Stimulated activated CD8-positive, alpha-beta memory T cell treated with anti-CD3 and anti-CD28 coated beads, Interleukin-4, amount 100 ng/mL, for 48 hours (primary cell): ENCODE results near the gene FRMD4A.
"Not testable (repeated sequence)": the region's sequence is repeated elsewhere in the genome, so short reads cannot be mapped to it uniquely, and the experiment has no call there.

Experiments
- DNase-seq: peaks from one replicate; pipeline ENCODE4 v3.0.0-alpha.2; 2020

FRMD4A gene

DNA sequence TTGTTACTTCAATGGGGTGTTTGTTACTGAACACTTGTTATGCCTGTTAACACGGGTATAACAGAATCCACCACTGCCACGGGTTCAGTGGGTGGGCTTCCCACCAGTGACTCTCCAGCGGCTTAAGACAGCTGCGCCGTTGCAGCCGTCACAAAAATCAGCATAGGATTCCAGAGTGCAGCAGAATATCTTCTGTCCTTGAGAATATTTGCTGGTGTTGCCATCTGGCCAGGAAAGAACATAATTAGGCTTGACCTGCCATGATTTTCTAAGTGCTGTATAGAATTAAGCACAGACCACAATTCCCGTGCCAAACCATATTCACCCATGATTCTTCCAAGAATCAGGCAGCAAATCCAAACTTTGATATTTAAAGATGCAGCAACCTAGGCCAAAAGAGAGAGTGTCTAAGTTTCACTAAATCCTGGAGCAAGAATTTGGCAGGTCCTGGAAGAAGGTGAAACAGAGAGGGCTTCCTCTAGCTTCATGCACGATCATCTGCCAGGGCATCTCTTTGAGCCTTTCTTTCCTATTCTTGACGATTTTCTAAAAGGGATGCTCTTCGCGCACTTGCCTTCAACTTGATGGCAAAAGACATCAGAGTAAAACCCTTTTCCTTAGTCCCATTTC is 95.0 kb downstream of the FRMD4A start:
- no peak for DNase-seq

DNA sequence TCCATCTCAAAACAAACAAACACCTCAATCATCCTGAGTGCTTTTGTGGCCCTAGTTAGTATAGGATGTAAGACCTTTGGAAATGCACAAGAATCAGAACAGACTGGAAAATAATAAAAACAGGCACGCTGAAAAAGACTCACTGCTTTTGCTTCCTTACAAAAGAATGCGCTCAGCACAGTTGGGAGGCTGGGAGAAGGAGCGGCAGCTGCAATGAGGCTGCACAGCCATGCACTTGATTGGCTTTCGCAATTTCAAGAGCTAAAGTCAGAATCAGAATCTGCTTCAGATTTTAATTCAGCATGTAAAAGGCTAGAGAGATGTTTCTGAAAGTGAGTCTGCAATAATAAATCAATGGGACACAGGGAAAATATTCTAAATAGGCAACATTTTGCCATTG is 97.2 kb downstream of the FRMD4A start:
- no peak for DNase-seq

- DNase-seq = not testable (repeated sequence)
Measured at GRCh38 chr10:14228798-14229197, 101.9 kb downstream of the FRMD4A start.

DNA sequence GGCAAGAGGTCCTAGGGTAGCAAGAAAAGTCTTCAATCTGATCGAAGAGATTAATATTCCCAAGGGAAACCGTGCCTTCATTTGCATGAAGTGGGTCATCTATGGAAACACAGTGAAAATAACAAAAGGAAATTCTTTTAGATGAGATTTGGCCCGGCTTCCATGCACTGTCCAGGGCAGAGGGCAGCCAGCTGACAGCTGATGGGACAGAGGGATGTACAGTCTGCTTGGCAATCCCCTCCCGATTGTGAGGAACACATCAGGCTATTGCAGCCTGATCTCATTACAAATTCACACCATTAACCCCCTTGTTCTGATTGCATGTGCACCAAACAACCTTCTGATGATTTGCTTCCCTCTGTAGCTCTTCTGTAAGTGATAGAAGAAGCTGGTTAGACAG is 105.3 kb downstream of the FRMD4A start:
- no peak for DNase-seq

DNA sequence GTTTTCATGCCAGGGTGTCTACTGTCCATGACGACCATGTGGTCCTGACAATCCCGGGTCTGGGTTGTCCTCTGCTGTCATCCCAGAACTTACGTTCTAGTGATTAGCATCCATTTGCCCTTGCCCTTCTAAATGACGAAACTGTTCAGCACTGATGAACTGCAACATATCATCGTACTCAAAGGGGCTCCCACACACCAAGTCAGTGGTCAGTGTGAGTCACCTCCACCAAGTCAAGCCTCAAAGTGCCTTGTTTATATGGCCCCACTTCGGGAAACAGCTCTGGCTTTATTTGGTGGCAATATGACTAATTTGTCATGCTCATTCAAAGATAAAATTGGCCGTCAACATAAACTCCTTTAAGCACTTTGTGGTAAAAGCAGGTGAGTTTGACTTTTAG is 110.7 kb downstream of the FRMD4A start:
- no peak for DNase-seq

DNA sequence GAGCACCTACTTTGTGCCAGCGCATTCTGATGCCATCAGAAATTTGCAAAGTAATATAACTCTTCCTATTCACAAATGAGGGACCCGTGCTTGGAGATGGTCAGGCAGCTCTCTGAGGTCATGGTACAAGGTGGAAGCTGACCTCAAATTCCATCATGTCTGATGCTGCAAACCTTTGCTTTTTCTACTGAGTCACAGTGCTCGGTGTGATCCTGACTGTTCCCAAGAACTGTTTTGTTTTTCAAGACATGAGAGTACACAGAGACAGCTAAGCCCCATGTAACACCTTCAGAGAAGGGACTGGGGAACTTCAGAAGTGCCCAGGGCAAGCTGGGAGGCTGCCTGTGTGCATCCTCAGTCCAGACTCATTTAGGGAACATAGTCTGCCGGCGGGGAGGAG is 111.3 kb downstream of the FRMD4A start:
- DNase-seq = no peak

DNA sequence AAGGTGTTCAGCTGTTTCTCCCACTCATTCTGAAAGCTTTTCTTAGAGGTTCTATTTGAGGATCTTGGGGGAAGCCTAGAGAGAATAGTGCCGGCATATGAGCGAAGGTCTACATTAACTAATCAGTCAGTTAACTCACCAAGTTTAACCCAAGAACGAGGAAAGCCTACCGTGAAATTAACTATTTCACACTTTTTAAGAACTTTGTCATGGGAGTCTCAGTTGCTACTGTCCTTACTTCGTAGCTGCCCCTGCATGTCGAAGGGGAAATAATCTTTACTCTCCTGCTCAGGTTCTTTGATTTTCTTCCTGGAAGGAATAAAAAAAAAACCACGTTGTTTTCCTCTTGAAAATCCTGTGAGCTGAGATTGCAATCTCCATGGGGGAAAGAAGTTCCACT is 115.1 kb downstream of the FRMD4A start:
- DNase-seq = no peak

DNA sequence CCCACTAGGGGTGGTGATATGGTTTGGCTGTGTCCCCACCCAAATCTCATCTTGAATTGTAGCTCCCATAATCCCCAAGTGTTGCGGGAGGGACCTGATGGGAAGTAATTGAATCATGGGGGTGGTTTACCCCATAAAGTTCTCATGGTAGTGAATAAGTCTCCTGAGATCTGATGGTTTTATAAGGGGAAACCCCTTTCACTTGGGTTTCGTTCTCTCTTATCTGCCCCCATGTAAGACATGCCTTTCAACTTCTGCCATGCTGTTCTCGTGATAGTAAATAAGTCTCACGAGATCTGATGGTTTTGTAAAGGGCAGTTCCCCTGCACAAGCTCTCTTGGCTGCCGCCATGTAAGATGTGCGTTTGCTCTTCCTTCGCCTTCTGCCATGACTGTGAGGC is 117.0 kb downstream of the FRMD4A start:
- DNase-seq = not testable (repeated sequence)

GRCh38 chr10:14211610-14212009 is 119.1 kb downstream of the FRMD4A start:
- no peak for DNase-seq

- no peak for DNase-seq
Measured at GRCh38 chr10:14208231-14208630, 122.5 kb downstream of the FRMD4A start.

DNA sequence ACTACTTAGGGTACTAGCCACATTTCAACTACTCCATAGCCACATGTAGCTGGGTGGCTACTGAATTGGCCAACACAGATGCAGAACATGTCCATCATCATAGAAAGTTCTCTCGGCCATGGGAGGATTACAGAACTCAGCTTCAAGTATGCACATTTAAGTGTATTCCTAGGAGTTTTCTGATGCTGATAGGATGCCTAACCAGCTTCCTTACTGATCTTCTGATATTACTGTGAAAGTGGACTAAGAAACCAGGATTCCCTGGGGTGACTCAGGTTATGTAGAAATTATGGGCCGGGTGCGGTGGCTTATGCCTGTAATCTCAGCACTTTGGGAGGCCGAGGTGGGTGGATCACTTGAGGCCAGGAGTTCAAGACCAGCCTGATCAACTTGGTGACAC is 125.5 kb downstream of the FRMD4A start:
- DNase-seq = no peak

- DNase-seq = peak; percentile 55
Measured at GRCh38 chr10:14200698-14201544, 129.8 kb downstream of the FRMD4A start.

DNA sequence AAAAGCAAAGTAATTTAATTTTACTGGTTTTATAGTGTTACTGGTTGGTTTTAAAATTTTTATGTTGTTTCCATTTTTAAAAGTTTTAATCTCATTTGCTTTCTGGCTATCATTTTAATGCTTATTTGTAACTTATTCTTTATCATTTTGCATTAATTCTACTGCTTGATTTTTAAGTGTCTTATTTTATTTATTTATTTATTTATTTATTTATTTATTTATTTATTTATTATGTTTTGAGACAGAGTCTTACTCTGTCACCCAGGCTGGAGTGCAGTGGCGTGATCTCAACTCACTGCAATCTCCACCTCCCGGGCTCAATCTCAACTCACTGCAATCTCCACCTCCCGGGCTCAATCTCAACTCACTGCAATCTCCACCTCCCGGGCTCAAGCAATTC is 131.6 kb downstream of the FRMD4A start:
- not testable (repeated sequence) for DNase-seq

DNA sequence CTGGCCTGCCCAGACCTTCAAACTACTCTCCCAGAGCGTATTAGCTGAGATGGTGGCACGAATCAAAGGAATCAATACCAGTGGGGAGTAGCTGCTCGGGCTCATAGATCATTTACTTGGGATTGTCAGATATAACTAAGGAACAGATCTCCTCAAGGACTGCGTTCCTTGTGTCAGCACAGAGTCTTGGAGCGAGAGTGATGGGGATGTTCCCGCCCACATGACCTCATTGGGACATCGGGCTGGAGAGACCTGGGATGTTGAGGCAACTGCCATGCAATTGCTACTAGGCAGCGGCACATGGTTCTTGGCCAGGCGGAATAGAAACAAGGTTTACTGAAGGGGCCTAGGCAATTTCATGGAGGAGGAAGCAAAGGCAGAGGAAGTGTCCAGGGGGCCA is 132.6 kb downstream of the FRMD4A start:
- no peak for DNase-seq

- DNase-seq = no peak
Measured at GRCh38 chr10:14196113-14196512, 134.6 kb downstream of the FRMD4A start.

- no peak for DNase-seq
Measured at GRCh38 chr10:14195433-14195832, 135.3 kb downstream of the FRMD4A start.

GRCh38 chr10:14192746-14193145 is 138.0 kb downstream of the FRMD4A start:
- DNase-seq = no peak

GRCh38 chr10:14191871-14192270 is 138.9 kb downstream of the FRMD4A start:
- no peak for DNase-seq

DNA sequence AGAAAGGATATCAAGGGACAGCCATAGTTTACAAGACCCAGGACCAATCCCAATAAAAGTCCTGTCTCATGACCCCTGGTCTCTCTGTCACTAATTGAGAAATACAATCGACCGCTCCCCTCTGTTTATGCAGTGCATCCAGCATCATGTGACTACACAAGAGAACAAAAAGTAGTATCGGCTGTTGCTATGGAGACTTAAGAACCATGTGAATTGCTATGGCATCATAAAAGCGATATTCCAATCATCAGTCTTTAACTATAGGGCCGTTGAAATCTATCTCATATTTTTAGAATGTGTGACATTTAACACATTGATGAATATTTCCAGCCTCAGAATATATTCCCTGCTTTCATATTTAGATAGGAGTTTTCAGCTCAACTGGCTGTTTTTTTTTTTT is 139.3 kb downstream of the FRMD4A start:
- DNase-seq = no peak

DNA sequence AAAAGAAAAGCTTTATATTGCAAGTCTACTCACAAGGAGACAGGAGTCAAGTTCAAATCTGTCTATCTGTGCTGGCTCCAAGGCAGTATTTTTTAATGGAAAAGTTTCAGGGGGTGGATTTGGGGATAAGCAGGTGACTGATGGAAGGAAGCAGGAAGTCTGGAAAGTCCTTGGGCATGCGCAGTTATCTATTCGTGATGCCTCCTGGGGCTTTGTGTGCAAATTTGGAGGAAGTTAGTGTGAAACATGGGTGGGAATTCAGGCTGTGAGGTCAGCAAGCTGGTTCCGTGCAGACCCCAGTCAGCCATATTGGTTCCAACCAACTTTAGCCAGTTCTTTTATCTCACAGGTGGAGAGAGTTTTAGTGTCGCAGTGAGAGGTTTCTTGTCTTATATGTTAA is 140.0 kb downstream of the FRMD4A start:
- DNase-seq = no peak

DNA sequence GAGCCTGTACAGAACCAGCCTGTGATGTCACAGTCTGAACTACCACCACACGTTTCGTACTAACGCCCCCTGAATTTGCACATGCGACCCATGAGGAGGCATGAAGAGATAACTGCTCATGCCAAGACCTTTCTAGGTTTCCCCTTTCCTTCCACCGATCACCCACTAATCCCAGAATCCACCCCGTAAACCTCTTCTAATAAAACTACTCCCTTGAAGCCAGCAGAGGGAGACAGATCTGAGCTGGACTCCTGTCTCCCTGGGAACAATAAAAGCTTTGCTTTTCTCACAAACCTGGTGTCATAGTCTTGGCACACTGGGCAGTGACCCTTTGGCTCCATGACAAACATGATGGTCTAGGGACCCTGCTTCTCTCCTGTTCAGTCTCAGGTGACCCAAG is 144.5 kb downstream of the FRMD4A start:
- DNase-seq = no peak

DNA sequence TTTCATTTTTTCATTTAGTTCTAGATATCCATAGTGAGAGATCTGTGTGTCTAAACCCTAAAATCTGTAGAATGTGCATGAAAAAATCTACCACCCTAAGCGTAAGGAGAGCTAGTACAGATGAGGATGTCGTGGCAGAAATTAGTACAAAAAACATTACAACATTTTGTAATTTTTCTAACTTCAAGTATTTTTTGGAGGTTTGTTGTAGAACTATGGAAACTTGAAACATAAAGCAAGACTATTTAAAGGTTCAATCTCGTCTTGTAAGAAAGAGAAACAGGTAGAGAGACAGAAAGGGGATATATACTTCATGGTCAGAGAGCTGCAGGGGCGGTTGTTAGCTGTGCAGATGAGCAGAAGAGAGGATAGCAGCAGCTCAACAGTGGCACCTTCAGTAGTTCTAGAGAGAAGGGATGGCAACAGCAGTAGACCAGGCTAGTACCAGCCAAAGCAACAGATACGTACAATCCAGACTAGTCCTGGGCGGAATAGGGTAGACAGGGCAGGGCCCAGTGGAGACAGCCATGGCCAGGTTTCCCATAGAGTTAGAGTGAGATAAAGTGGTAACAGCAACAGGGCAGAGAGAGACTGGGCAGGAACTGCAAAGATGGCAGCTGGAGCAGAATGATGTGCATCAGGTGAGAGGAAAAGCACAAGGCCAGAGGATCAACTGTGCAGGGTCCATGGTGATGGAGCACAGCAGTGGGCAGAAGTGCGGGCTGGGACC is 145.2 kb downstream of the FRMD4A start:
- peak; percentile 68 for DNase-seq

DNA sequence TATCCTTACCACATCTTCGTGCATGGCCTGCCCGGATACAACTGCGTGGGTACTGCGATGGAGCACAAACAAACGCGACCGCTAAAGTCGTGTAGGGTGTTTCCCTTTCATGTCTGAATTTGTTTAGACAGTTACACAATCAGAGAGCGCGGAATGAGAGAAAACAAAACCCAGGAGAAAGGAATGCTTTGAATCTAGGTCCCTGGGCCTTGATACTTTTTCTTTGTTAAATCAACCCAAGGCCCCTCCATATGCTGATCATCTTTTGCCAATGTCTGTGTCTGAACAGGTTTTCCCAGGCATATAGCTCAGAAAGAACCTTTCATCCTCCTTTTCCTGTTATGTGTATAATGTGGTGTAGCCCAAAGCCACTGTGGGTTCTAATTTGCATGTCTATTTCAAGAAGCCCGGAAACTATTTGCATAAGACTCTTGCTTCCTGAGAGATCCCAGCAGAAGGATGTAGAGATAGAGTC is 145.8 kb downstream of the FRMD4A start:
- DNase-seq = peak; percentile 51

DNA sequence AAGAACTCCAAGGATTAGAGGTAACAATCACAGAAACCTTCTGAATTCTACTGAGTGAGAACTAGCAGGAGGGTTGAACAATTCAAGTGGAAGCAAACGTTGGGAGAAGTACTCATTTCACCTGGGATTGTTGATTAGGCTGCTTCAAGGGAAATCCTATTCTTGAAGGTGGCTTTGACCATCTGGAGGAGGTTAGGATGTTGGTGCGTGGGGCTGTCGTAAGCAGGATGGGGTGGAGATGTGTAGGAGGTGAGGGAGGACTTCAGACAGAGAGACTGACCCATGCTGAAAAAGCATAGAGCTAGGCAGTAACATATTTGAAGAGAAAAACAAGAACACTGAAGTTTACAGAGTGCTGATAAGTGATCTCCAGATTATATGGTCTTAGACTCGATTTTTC is 147.9 kb downstream of the FRMD4A start:
- DNase-seq = no peak
